ENCODE measurements around the gene ADAMTS14.
"Not testable (repeated sequence)": the region's sequence is repeated elsewhere in the genome, so short reads cannot be mapped to it uniquely, and the experiment has no call there.

Gene ADAMTS14

GRCh38 chr10:70672165-70673042 is at the start of gene ADAMTS14:
Gene ADAMTS14, plus strand, starts transcription at chr10:70672506. Its CDS starts 297 bp downstream, at chr10:70672803.
- no peak for DNase-seq (ENCODE audit: low read depth in 2 of 2)

- no peak for DNase-seq (ENCODE audit: low read depth in 2 of 2)
These were observed 49.8 kb upstream of the ADAMTS14 start for GRCh38 chr10:70622541-70622940.

DNA sequence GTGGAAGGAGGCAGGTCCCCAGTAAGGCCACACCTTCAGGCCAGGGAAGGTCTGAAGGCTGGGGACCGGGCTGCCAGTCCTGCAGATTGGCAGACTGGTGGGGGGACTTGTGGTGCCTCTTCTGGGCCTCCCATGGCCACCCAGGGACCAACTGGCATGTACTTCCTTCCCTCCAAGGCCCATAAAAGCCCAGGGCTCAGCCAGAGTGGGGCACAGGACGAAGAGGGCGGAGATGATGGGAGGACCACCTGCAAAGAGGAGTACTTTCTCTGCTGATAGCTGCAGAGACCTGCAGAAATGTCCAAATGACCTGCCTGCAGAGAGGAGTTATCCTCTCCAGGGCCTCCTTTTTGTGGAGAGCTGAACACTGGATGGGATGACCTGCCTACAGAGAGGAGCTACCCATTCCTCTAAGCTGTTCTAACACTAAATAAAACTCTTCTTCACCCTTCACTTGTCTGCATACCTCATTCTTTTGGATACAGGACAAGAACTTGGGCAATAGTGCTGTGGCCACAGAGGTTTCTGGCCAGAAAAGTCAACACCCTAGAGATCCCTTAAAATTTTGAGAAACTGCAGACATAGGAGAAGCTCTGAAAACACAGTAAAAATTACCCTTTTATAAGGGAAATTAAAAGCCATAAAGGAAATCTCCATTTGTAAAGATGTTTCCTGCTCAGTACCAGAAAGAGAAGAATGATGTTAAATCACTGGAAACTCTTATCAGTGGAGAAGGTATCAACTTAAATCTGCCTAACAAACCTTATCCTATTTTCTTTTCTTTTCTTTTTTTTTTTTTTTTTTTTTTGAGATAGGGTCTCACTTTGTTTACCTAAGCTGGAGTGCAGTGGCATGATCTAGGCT is 49.1 kb upstream of the ADAMTS14 start:
- no peak for DNase-seq (ENCODE audit: low read depth in 2 of 2)

DNA sequence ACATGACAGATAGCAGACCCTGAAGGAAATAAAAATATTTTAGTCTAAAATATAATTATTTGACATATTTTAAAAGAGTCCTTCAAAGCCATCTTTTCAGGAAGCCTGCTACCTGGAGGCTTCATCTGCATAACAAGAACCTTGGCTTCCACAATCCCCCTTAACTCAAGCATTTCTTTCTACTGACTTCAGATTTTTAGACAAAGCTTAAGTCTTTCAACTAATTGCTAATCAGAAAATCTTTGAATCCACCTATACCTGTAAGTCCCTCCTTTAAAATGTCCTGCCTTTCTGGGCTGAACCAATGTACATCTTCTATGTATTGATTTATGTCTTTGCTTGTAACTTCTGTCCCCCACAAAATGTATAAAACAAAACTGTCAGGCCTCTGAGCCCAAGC is 46.2 kb upstream of the ADAMTS14 start:
- no peak for DNase-seq (ENCODE audit: low read depth in 2 of 2)

DNA sequence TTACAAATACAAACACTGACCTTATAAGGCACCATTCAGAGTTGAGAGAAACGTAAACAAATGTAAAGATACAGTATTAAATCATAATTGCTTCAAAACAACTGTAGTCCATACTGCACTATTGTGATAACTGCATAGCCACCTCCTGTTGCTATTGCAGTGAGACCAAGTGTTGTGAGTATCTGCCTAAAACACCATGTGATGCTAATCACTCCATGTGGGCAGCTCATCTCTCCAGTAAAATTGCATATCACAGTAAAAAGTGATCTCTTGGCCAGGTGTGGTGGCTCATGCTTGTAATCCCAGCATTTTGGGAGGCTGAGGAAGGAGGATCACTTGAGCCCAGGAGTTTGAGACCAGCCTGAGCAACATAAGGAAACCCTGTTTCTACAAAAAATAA is 43.0 kb upstream of the ADAMTS14 start:
- no peak for DNase-seq (ENCODE audit: low read depth in 2 of 2)

DNA sequence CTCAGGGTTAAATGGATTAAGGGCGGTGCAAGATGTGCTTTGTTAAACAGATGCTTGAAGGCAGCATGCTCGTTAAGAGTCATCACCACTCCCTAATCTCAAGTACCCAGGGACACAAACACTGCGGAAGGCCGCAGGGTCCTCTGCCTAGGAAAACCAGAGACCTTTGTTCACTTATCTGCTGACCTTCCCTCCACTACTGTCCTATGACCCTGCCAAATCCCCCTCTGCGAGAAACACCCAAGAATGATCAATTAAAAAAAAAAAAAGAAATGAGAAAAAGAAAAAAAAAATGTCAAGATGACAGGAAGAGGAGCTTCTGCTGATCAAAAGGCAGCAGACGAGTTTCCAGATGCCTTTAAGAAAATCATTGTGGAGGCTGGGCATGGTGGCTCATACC is 40.6 kb upstream of the ADAMTS14 start:
- DNase-seq (ENCODE audit: low read depth in 2 of 2): not testable (repeated sequence)

DNA sequence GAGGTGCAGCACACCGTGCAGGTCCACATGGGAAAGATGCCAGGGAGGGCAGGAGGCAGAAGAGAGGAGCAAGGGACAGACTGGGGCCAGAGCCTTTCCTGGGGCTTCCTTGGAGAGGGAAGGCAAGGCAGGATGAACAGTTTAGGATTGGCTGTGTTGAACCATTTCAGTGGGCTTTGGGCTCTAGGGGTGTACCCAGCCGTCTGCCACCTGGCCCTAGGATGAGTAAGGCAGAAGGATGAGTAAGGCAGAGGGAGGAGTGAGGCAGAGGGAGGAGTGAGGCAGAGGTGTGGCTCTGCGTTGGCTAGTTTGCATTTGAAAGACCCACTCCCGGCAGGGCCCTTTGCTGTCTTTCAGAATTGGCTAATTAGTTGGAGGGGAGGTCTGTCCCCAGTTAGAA is 38.3 kb upstream of the ADAMTS14 start:
- DNase-seq (ENCODE audit: low read depth in 2 of 2): no peak

DNA sequence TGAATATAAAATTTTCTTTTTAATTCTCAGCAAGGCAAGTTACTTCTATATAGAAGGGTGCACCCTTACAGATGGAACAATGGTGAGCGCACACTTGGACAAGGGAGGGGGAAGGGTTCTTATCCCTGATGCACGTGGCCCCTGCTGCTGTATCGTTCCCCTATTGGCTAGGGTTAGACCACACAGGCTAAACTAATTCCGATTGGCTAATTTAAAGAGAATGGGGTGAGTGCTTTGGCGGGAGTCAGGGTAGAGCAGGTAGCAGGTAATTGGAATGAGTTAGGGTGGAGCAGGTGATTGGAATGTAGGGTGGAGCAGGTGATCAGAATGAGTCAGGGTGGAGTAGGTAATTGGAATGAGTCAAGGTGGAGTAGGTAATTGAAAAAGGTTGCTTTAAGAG is 37.8 kb upstream of the ADAMTS14 start:
- DNase-seq (ENCODE audit: low read depth in 2 of 2): not testable (repeated sequence)

- DNase-seq (ENCODE audit: low read depth in 2 of 2): not testable (repeated sequence)
These were observed 32.5 kb upstream of the ADAMTS14 start for GRCh38 chr10:70639640-70640383.

GRCh38 chr10:70643272-70643671 is 29.0 kb upstream of the ADAMTS14 start:
- not testable (repeated sequence) for DNase-seq (ENCODE audit: low read depth in 2 of 2)

GRCh38 chr10:70644959-70645358 is 27.3 kb upstream of the ADAMTS14 start:
- not testable (repeated sequence) for DNase-seq (ENCODE audit: low read depth in 2 of 2)

GRCh38 chr10:70647086-70647485 is 25.2 kb upstream of the ADAMTS14 start:
- no peak for DNase-seq (ENCODE audit: low read depth in 2 of 2)

DNA sequence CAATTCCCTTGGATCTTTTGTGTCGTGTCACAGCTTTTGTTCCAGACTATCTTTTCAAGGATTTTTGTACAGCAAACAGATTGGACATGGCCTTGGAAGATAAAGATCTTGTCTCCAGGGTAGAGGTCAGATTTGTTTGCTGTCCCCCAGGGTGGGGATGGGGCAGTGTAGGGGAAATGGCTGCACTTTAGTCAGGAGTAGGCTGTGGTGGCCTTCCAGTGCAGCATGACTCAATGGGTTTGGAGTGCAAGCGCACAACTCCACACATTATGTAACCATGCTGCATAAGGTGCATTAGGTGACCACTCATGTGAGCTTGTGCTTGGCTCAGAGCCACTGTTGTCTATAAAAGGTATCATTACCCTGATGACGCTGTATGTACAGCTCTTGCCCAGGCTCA is 23.9 kb upstream of the ADAMTS14 start:
- no peak for DNase-seq (ENCODE audit: low read depth in 2 of 2)

GRCh38 chr10:70649526-70649925 is 22.8 kb upstream of the ADAMTS14 start:
- no peak for DNase-seq (ENCODE audit: low read depth in 2 of 2)

GRCh38 chr10:70650104-70650503 is 22.2 kb upstream of the ADAMTS14 start:
- no peak for DNase-seq (ENCODE audit: low read depth in 2 of 2)

- no peak for DNase-seq (ENCODE audit: low read depth in 2 of 2)
These were observed 21.6 kb upstream of the ADAMTS14 start for GRCh38 chr10:70650718-70651117.

DNA sequence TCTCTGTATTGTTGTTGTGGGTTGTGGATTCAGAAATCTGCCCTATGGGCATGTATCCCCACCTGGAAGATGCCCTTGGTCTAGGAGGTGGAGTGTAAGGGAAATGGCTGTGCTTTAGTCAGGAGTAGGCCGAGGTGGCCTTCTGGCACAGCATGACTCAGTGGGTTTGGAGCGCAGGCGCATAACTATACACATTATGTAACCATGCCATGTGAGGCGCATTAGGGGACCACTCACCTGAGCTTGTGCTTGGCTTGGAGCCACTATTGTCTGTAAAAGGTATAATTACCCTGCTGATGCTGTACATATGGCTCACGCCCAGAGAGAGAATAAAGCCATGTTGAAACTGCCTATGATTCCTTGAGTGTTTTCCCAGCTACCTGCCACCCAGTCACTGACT is 20.6 kb upstream of the ADAMTS14 start:
- no peak for DNase-seq (ENCODE audit: low read depth in 2 of 2)

- DNase-seq (ENCODE audit: low read depth in 2 of 2): no peak
These were observed 19.3 kb upstream of the ADAMTS14 start for GRCh38 chr10:70652761-70653657.

DNA sequence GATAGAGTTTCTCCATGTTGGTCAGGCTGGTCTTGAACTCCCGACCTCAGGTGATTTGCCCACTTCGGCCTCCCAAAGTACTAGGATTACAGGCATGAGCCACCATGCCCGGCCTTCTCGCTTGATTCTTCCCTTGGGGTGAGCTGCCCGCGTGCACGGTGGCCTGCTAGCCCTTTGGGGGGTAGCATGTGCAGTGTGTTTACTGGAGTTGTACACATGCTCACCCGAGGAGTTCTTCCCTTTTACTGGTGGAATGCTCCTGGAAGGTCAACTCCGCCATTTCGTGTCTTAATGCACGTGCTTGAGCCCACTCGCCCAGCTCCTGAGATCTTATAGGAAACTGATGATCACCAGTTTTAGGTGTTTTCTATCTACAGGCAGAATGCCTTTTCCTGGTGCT is 17.0 kb upstream of the ADAMTS14 start:
- DNase-seq (ENCODE audit: low read depth in 2 of 2): no peak

DNA sequence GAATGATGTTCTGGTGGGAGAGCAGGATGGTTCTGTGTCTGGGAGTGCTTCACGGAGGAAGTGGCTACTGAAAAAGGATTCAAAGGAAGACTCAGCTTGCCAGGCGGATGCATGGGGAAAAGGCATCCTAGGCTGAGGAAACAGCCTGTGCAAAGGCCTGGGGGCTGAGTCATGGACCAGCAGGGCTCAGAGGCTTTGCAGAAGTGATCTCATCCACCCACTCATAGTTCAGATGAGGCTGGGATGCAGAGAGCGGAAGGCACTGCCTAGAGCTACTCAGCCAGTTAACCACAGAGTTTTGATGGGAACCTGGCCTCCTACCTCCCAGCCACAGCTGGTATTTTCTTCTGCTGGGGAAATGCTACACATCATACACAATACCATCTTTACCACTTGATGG is 15.8 kb upstream of the ADAMTS14 start:
- DNase-seq (ENCODE audit: low read depth in 2 of 2): peak; percentile 8 to 32

DNA sequence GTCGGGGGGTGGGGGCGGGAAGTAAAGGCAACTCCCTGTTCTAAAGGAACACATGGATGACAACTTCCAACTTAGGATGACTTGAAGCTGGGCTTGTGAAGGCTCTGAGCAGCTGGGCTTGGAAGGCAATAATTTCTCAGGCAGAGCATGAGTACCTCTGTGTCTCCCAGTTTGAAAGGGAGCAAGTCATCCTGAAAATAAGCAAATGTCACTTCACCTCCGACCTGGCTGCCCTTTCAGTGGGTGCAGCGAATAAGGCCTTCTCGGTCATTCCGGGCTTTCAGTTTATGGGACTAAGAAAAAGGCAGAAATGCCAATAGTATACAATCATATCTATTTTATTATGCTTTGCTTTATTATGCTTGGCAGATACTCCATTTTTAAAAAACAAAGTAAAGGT is 15.3 kb upstream of the ADAMTS14 start:
- DNase-seq (ENCODE audit: low read depth in 2 of 2): no peak
